CD4-positive, alpha-beta T cell treated with Interleukin-10 for 1 hour (primary cell): ENCODE data around the gene ZNF710.
"Not testable (repeated sequence)": the region's sequence is repeated elsewhere in the genome, so short reads cannot be mapped to it uniquely, and the experiment has no call there.

ENCODE experiments used
- DNase-seq: peaks from one replicate; pipeline ENCODE4 v3.0.0-alpha.2; 2020

ZNF710 gene

DNA sequence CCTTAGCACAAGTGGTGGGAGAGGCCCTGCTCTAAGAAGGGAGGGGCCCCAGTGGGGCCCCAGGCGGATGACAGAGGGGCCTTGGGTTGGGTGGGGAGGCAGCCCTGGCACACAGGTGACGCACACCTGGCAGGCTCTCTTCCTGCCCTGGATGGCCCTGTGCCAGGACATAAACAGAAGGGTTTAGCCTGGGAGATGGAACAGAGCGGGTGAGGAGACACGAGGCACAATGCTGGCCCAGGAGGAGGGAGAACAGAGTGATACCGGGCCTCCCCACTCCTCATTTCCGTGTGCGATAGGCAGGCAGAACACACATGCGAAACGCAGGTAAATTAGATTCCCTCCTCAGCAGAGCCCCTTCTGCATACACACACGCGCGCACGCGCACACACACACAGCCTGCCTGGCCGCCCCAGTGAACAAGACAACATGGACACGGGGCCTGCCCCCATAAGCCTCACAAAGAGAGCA, 61.4 kb downstream of the ZNF710 start:
- peak; percentile 42 for DNase-seq

DNA sequence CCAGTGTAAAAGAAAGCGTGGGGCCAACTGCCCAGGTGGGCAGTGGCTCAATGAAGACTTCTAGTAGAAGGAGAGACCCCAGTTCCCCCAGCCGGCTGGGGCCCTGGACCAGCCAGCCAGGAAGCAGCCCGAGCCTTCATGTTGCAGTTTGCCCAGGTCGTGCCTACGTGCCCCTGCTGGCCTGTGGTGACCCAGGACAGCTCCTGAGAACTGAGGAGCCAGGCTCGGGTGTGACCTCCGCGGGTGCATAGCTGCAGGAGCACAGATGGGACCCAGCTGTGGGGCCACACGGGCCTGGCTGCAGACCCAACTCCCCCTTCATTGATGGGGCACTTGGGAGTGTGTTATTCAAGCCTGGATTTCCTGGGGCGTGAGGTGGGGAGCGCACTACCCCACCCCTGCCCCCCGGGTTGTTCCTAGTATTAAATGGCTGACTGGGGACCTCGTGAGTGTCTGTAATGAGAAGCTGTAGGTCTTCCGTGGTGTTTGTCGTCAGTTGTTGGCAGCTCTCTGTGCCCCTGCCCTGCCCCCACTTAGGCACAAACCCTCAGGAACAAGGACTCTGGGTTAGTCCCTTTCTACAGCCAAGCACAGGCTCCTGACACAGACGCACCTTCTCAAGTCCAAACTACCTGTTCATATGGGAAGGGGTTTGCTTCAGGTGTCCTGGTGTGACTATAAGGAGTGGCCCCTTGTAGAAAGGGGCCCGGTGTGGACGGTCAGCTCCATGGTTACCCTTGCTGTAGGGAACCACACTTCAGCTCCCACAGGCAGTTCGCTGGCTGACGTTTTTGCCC, 62.0 kb downstream of the ZNF710 start:
- DNase-seq: no peak

DNA sequence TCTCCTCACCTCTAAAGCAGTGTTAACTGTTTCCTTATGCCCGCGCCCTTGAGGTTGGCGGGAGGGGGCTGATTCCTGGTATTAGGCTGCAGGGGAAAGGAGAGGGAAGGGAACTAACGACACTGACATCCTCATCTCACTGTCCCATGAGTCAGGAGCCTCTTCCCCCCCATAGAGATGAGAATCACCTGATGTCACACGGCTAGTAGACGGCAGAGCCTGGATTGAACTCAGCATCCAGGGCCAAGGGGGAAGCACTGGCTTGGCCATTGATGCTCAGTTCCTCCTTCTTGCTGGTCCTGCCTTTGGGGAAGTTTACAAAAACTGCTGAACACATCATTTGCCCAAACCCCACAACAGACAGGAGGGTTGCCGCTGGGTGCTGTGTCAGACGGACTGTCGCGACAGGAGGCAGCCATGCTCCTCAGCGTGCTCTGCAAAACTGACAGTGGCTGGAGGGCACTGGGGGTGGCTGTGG, 62.7 kb downstream of the ZNF710 start:
- DNase-seq: peak; percentile 22

DNA sequence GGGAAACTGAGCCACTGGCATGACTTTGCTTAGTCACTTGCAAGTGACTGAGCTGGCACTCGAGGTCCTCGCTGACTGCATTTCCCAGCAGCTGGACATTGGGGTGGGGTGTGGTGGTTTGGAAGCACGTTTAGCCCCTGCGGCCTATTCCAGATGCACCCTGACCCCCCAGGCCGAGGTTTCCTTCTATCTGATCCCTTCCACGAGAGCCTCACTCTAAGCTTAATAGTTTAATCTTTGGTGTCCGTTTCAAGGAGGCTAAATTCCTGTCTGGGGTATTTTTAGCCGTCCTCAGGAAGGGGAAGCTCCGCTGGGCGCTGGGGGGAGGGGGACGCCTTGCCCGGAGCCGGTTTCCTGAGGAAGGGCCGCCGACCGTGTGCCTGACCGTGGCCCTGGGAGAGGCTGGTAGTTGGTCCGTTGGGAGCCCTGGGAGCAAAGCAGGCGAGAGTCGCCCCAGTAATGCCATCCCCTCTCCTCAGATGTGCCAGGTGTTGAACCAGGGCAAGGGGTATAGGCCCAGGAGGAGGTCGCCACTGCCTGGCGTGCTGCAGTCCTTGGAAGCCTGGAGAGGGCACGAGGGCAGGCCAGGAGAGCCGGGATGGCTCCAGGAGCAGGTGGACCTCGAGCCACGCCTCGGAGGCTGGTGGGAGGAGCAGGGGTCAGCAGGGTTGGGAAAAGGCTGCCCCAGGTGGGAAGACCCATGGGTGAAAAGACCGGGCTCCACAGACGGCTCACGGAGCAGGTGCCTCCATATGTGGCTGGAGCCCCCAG, 64.0 kb downstream of the ZNF710 start:
- DNase-seq: no peak

DNA sequence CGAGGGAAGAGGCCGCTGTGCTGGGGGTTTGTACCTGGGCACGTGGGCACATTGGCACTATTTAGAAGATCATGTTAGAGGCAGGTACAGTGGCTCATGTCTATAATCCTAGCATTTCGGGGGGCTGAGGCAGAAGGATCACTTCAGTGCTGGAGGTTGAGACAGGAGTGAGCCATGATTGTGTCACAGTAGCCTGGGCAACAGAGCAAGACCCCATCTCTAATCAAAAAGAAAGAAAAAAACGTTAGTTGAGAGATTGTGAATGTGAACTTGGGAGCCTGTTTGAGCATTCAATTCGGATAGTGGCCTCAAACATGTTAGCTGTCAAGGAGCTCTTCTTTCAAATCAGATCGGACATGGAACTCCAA, 64.5 kb downstream of the ZNF710 start:
- DNase-seq: no peak

DNA sequence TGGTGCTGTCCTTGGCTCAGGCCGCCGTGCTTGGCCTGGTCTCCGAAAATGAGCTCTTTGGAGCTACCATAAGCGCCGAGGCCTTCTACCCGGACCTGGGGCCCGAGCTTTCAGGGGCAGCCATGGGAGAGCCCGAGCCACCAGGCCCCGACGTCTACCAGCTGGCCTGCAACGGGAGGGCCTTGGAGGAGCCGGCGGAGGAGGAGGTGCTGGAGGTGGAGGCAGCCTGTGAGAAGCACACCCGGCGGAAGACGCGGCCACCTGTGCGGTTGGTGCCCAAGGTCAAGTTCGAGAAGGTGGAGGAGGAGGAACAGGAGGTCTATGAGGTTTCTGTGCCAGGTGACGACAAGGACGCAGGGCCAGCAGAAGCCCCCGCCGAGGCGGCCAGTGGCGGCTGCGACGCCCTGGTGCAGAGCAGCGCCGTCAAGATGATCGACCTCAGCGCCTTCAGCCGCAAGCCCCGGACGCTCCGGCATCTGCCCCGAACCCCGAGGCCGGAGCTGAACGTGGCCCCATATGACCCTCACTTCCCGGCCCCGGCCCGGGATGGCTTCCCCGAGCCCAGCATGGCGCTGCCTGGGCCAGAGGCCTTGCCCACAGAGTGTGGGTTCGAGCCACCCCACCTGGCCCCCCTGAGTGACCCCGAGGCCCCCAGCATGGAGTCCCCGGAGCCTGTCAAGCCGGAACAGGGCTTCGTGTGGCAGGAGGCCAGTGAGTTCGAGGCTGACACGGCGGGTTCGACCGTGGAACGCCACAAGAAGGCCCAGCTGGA, 66.2 kb downstream of the ZNF710 start:
- DNase-seq: no peak

DNA sequence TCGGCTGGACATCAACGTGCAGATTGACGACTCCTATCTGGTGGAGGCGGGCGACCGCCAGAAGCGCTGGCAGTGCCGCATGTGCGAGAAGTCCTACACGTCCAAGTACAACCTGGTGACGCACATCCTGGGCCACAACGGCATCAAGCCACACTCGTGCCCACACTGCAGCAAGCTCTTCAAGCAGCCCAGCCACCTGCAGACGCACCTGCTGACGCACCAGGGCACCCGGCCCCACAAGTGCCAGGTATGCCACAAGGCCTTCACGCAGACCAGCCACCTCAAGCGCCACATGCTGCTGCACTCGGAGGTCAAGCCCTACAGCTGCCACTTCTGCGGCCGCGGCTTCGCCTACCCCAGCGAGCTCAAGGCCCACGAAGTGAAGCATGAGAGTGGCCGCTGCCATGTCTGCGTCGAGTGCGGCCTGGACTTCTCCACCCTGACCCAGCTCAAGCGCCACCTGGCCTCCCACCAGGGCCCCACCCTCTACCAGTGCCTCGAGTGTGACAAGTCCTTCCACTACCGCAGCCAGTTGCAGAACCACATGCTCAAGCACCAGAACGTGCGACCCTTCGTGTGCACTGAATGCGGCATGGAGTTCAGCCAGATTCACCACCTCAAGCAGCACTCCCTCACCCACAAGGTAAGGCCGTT, 67.0 kb downstream of the ZNF710 start:
- no peak for DNase-seq

DNA sequence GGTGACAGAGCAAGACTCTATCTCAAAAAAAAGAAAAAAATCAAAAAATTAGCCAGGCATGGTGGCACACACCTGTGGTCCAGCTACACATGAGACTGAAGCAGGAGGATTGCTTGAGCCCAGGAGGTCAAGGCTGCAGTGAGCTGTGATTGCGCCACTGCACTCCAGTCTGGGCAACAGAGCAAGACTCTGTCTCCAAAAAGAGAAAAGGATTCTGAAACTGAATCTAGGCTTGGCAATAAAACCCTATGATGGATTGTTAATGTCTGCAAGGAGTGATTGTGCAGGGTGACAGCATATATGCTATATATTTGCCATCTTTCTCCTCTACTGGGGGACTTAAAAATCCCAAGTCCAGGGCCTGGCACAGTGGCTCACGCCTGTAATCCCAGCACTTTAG, 69.5 kb downstream of the ZNF710 start:
- DNase-seq: not testable (repeated sequence)

DNA sequence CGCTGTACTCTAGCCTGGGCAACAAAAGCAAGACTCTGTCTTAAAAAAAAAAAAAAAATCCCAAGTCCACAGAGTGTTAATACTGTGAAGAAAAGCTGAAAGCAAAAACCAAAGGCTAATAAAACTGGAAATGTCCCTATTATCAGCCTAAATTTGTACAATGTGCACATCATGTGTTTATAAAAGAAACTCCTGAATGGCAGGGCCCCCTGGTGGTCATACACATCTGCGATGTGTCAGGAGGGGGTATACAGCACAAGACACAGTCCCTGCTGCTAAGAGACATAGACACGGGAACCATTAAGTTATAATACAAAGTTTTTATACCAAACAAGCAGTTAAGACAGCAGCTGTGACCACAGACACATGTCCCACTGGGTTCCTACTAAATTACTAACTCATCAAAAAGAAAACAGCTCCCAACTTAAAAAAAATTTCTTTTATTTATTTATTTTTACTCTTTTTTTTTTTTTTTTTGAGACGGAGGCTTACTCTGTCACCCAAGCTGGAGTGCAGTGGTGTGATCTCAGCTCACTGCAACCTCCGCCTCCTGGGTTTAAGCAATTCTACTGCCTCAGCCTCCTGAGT, 70.2 kb downstream of the ZNF710 start:
- DNase-seq: peak; percentile 84

DNA sequence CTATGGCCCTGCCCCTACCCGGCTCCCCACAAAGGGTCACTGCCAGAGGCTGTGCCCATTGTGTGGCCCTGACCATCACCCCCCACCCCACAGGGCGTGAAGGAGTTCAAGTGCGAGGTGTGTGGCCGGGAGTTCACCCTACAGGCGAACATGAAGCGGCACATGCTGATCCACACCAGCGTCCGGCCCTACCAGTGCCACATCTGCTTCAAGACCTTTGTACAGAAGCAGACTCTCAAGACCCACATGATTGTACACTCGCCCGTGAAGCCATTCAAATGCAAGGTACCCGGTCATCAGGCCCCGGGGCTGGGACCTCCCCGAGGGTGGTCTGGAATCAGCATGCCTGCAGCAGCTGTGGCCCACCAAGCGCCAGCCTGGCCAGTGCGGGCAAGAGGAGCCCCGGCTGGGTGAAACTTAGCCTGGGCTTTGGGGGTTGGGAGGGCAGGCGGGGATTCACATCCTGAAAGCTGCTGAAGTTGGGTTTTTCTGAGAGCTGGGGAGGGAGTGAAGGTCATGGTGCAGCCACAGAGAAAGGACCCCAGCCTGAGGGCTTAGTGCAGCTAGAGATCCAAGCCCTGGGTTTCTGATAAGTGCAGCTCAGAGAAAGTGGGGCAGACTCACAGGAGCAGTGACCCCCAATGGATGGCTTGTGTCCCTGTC, 72.0 kb downstream of the ZNF710 start:
- DNase-seq: no peak

DNA sequence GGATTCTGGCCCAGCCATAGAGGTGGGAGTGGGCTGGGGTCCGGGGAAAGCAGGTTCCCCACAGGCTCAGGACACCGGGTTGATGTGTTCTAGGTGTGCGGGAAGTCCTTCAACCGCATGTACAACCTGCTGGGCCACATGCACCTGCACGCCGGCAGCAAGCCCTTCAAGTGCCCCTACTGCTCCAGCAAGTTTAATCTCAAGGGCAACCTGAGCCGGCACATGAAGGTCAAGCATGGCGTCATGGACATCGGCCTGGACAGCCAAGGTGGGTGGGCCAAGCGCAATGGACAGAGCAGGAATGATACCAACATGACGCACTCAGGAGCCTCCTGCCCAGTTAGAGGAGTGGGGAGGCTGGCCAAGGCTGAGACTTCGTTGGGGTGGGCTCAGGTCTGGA, 72.9 kb downstream of the ZNF710 start:
- DNase-seq: no peak

DNA sequence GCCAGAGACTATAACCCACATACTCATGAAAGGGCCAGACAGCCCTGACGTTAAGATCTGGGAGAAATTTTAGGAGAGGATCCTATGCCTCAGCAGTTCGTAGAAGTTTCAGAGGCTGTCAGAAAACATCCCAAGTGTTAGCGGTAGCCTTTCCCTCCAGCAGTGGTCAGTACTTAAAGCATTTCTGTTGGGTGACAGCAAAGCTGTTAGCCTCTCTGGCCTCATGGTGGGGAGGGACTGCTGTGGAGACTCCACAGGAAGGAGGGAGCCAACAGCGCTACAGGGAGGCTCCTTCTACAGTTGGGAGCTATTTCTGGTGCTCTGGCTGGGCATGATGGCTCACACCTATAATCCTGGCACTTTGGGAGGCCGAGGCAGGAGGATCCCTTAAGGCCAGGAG, 73.8 kb downstream of the ZNF710 start:
- no peak for DNase-seq

DNA sequence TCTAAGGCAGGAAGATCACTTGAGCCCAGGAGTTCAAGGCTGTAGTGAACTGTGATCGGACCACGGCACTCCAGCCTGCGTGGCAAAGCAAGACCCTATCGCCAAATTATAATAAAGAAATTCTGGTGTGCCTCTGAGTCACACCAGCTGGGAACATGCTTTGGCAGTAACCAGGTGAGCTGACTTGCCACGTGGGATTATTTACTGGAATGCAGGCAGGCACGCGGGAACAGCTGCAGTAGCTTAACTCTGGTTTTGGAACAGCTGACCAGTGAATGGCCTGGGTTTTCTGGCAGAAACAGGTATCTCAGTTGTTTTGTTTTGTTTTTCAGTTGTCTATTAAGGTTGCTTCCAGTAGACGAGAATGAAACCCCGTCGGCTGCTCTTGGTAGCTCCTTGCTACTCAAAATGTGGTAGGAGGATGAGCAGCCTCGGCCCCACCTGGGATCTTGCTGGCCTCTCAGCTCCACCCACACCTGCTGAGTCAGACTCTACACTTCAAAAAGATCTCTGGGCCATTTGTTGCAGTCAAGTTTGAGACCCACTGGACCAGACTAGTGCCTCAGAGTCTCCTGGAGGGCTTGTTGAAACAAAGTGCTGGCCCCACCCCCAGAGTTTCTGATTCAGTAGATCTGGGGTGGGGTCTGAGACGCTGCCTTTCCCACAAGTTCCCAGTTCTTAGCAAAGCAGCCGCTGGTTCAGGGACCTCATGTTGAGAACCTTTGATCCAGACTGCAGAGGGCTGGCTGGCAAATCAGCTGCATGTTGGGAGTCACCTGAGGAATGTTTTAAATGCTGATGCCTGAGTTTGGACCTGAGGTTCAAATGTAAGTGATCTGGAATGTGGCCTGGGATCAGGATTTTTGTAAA, 74.5 kb downstream of the ZNF710 start:
- no peak for DNase-seq

DNA sequence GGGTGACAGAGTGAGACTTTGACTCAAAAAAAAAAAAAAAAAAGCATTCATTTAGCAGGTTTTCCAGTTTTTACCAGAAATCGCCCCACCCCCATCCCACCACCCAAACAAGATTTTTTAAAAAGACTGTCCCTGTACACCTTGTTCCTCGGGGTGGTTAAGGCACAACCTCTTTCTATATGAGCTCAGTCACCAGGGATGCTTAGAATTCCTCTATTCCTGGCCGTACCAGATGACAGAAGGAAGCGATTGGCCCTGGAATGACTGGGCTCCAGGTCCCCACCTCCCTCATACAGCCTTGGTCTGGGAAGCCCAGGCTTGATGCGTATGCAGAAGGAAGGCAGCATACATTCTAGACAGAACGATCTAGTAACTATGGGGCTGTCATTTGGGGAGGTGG, 75.6 kb downstream of the ZNF710 start:
- DNase-seq: no peak

DNA sequence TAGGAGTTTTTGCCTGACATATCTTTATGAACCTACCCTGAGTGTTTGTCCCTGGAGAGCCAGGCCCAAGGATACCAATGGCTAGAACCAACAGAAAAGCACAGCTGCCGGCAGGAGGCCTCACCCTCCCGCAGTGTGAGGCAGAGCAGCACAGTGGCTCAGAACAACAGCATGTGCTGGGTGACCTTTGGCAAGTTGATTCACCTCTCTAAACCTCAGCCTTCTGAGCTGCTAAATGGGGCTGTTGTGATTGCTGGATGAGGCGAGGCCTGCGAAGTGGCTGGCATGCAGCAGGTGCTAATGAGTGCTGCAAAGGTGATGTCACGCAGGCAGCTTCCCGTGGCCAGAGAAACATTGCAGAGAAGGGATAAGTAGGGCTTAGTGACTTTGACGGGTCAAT, 77.8 kb downstream of the ZNF710 start:
- DNase-seq: no peak

DNA sequence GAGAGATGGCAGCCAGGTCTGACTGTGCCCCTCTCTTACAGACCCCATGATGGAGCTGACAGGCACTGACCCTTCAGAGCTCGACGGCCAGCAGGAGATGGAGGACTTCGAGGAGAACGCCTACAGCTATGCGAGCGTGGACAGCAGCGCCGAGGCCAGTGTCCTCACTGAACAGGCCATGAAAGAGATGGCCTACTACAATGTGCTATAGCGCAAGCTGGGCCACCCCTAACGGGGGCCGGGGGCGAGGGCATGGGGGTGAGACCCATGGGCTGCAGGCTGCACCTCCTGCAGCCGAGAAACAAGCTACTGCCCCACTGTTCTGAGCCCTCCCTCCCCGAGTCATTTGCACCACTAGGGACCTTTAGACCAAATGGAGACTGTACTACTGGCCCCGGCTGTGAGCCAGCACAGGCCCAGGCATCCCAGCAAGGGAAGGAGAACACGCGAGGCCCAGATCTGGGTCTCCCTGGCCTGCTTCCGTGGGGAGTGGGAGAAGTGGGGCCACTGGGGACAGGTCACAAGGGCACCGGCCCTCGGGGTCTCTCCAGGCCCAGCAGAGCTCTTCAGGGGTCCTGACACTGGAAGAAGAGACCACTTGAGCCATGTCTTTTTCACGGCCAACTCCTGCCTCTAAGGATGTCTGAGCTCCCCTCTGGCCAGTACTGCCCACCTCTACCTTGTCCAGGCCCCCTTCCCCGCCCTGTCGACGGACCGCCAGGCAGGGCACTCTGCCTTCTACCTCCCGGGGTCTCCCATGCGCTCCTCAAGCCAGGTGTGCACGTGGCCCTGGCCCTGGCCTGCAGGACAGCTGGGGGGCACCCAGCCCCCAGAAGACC, 78.7 kb downstream of the ZNF710 start:
- DNase-seq: no peak

DNA sequence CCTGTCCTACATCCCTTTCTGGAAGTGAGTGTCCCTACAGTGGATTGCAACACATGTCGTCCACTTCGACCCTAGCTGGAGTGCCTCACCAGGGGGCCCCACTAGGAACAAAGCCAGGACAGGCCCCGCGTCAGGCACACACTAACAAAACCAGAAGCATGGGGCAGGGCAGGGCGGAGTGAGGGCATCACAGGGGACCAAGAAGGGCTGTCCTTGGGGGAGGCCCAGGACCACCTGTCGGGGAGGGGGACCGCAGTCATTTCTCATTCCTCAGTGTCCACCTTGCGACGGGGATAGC, 79.3 kb downstream of the ZNF710 start:
- DNase-seq: no peak

DNA sequence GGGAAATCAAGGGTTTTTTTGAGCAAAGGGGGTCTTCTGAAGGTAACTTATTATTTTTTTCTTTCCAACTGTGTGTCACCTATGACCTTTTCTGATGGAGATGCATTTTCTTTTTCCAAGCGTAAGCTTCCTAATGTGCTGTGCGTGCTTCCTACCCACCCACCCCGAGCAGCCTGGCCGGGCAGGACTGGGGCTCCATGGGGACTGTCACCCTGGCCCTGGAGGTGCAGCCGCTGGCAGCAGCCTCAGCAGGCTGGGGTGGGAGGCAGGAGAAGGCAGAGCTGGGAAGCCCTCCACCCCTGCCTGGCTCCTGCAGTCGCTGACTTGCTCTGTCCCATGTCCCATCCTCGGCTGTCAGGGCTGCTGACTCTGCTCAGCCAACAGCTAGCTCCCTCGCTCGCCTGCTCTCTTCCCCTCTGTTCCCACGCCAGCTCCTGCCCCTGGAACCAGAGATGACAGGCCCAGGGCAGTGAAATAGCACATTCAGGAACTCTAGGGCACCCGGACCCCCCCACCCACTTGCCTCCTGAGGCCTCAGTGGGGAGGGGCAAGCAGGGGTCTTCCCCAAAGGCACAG, 79.8 kb downstream of the ZNF710 start:
- no peak for DNase-seq

DNA sequence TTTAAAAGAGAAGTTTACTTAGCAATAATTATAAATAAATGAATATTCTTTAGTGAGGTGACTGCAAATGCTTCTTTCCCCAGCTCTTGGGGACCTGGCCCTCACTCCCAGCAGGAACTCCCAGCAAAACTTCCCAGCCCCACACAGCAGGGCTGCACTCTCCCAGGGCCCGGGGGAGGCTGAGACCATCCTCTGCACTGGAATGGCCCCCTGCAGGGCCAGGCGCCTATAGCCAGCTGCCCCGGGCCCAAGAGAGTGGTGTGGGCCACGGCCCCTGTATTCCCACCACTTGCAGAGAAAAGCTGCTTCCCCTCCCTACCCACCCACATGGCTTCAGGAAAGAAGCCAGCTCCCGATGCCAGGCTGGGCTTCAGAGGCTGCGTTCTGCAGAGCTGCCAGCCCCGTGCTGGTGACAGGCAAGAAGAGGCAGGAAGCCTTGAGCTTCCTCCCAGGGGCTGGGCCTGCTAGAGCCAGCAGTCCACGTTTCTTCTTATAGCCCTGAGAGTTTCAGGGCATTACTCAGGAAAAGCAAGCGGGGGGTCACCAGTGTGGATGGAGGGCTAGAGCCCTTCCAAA, 81.1 kb downstream of the ZNF710 start:
- no peak for DNase-seq
